COR-L47 (cell line): ENCODE measurements around the gene TBX6.
"Not testable (repeated sequence)": the region's sequence is repeated elsewhere in the genome, so short reads cannot be mapped to it uniquely, and the experiment has no call there.

Experiments
- DNase-seq: peaks from one replicate; lab custom pipeline; 2025; lab: John Stamatoyannopoulos, UW

The TBX6 gene, protein sequence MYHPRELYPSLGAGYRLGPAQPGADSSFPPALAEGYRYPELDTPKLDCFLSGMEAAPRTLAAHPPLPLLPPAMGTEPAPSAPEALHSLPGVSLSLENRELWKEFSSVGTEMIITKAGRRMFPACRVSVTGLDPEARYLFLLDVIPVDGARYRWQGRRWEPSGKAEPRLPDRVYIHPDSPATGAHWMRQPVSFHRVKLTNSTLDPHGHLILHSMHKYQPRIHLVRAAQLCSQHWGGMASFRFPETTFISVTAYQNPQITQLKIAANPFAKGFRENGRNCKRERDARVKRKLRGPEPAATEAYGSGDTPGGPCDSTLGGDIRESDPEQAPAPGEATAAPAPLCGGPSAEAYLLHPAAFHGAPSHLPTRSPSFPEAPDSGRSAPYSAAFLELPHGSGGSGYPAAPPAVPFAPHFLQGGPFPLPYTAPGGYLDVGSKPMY

DNA sequence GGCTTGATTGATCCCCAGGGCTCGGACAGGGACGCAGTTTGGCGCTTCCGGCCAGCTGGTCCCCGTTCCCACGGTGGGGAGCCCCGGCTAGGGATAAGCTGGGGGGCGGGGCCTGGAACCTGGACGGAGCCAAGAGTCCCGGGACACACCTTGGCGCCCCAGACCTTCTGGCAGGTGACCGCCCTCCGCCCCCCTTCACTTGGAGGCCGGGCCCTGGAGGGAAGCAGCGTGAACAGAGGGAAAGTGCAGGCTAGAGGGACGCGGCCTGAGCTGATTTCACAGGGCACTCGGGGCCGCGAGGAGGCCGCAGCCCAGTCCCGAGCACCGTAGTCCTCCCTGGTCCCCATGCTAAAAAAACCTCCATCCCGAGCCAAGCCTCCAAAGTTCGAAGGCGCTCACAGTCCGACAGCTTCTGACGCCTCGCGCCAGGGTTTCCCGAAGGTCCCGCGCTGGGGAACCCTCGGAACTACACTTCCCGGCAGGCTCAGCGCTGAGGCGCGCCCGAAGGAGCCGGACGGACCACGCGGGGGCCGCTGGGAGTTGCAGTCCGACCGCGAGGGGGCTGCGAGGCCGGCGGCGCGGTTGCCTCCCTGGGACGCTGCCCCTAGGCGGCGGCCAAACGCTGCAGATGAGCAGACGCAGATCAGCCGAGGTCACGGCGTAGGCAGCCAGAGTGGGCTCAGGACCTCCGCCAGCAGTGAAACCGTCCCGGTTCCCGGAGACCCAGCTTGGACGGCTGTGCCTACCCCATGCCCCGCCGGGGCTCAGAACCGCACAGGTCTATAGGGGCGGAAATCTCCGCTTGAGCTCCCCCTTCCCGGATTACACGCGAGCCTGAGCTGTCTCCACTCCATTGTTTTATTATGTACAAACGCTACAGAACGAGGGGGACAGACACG lies at the start of gene TBX6:
TSS of gene TBX6 (minus strand) at position 451 of the 899 bp plus-strand sequence. CDS start 731 bp downstream, outside the sequence.
- DNase-seq, result peak; percentile 84

DNA sequence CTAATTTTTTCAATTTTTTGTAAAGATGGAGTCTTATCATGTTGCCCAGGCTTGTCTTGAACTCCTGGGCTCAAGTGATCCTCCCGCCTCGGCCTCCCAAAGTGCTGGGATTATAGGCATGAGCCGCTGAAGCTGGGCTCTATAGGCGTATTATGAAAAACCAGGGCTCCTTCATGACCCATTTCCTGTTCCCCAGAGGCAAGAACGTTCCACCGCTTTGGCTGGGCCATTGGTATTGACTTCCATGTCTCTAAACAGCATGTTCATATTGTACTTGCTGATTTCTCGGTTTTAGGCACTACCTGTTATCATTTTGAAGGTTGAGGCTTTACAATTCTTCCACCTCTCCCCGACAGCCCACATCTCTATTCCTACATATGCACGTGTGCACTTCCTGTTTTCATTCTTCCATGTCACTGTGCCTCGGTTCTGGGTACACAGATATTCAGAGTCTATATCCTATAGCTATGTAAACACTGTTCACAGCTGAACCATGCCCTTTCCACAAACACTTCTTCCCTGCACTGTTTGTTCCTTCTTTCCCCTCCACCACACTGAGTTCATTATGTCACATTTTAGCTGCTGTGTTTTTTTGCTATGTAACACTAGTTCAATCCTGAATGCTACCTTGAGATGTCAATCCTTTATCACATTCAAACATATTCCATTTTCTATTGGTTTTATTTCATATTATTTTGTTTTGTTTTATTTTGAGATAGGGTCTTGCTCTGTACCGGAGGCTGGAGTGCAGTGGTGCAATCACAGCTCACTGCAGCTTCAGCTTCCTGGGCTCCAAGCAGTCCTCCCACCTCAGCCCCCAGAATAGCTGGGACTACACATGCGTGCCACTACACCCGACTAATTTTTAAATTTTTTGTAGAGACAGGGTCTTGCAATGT lies 48.1 kb upstream of the TBX6 start:
- no peak for DNase-seq

DNA sequence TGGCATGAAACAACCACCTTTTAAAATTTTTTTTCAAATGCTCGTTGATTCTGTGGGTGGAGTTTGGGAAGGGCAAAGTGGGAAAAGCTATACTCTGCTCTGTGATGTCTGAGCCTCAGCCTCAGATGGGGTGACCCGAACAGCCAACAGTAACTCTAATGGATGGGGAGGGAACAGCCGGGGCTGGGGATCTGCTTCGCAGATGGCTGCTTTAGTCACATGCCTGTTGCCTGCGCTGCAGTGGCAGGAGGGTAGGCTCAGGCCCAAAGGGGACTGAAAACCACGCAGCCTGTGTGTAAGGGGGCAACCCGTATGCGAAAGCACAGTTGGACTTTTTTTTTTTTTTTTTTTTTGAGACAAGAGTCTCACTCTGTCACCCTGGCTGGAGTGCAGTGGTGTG lies 46.2 kb upstream of the TBX6 start:
- no peak for DNase-seq

DNA sequence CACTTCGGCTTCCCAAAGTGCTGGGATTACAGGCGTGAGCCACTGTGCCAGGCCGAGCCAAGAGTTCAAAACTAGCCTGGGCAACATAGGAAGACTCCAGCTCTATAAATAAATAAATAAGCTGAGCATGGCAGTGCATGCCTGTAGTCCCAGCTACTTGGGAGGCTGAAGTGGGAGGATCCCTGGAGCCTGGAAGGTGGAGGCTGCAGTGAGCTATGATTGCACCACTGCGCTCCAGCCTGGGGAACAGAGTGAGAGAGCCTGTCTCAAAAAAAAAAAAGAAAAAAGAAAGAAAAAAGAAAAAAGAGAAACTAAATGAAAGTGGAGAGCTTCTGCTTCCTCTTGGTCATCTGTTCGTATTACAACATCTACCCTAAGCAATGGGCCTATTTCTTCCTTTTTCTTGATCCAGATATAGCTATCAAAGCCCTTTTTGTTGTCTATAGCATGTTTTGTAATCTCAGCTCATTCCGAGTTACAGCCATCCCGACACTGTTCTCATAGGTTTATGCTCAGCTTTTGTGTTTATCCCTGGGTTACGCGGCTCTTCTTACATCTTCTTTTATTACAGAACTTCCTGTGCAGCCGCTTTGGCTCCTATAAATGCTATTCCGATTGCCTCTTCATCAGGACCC lies 45.4 kb upstream of the TBX6 start:
- no peak for DNase-seq

DNA sequence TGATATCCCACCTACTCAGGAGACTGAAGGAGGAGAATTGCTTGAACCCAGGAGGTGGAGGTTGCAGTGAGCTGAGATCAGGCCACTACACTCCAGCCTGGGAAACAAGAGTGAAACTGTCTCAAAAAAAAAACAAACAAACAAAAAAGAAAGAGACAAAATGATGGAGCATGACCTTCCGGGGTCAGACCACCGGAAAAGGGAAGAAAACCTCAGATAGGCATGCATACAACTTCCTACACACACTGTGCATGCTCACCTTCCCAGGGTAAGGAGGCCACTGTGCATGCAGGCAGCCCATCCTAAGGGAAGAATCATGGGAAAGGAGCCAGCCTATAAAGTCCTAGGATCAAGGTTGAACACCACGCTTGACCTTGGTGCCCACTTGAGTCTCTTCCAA lies 40.9 kb upstream of the TBX6 start:
- no peak for DNase-seq

DNA sequence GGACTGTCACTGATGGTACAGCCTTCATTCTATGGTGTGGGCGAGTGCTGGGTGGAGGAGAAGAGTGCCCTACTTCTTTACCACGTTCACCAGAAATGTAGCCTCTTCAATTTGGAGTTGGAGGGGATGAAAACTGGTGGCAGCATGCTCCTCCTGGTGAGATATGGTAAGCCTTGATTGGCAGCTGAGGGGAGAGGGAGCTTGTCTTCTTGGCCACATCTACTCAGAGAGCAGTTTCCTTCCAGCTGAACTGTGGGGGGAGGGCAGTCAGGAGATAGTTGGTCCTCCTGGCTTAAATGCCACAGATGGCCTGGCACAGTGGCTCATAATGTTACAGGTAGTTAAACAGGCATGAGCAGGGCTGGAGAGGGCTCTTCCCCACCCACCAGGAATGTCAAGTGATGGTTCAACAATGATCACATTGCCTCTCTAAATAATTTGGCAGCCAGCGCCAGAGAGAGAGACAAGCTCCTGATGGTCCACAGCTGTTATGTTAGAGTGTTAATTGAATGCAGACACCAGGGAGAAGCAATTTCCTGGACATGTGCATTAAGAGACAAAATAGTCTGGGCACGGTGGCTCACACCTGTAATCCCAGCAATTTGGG lies 40.2 kb upstream of the TBX6 start:
- DNase-seq, result peak; percentile 5

DNA sequence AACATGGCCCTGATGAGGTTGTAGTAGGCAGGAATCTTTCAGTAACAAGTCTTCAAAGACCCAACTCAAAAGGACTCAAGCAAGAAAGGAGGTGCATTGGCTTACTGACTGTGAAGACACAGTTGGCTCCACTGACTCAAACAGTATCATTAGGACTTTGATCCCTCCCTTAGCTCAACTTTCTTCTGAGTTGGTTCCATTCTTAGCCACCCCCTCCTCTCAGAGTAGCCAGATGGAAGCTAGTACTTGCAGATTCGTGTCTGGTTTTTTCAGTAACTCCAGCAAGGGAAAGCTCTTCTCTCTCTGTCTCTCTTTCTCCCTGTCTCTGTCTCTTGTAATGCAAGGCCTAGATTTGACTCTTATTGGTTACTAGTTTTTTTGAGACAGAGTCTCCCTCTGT lies 36.3 kb upstream of the TBX6 start:
- DNase-seq, result no peak

DNA sequence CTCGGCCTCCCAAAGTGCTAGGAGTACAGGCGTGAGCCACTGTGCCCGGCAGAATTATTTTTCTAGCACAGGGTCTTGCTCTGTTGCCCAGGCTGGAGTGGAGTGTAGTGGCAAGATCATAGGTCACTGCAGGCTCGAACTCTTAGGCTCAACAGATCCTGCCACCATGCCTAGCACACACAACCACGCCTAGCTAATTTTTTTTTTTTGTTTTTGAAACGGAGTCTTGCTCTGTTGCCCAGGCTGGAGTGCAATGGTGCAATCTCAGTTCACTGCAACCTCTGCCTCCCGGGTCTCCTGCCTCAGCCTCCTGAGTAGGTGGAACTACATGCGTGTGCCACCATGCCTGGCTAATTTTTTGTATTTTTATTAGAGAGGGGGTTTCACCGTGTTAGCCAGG lies 34.0 kb upstream of the TBX6 start:
- not testable (repeated sequence) for DNase-seq

DNA sequence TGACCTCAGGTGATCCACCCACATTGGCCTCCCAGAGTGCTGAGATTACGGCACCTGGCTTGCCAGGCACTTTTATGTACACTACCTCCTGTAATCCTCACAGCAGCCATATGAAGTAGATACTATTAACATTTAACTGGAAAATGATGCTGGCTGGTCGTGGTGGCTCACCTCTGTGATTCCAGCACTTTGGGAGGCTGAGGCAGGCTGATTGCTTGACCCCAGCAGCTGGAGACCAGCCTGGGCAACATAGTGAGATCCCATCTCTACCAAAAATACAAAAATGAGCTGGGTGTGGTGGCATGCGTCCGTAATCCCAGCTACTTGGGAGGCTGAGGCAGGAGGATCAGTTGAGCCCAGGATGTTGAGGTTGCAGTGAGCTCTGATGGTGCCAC lies 33.3 kb upstream of the TBX6 start:
- DNase-seq, result no peak

DNA sequence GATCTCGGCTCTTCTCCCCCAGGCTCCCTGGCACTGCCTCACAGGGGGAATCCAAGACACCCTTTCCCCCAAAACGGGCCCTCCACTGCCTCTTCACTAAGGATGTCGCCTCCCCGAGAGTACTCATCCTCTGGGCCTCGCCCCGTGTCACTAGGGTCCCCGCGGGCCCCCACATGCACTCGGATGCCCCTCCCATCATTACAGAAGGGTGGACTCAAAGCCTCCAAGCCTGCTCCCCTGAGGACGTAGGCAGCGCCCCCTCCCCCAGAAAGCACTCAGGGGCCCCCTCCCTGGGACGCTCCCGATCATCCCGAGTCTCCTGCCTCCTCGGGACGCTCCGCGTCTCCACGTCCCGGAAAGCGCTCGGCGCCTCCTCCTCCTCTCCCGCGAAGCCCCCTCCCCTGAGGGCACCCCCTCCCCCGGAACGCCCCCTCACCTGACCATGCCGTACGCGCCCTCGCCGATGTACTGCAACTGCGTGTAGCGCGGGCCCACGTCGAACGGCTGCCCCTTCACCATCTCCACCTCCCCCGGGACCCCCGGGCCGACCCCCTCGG lies 31.0 kb upstream of the TBX6 start:
- DNase-seq, result peak; percentile 50

DNA sequence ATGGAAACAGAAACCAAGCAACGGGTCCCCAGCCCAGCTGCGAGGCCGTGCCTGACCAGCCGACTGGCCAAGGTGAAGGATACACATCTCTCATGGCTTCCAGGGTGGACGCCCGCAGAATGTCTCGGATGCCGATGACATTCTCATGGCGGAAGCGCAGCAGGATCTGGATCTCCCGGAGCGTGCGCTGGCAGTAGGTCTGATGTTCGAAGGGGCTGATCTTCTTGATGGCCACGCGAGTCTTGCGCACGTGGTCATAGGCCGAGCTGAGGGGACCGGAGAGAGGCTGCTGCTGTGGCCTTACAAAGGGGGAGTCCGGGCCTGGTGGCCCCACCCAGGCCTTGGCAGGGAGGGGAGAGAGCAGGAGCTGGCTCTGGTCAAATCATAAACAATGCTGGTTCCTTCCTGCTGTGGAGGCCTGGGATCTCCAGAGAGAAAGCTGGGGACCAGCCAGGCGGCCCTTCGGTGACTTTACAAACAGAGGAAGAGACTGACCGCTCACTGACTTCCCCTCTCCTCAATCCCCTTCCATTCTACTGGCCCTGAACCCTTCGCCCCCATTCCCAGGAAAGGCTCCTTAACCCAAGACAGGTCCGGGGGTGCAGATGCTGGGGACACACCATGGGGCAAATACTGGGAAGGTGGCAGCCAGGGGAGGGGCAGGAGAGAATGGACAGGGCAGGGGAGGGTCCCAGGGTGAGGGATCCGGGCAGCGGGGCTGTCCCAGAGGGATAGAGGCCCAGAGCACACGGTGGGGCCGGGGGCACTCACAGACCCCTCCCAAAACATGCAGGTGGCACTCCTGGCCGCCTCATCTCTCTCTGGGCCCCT lies 30.2 kb upstream of the TBX6 start:
- no peak for DNase-seq

DNA sequence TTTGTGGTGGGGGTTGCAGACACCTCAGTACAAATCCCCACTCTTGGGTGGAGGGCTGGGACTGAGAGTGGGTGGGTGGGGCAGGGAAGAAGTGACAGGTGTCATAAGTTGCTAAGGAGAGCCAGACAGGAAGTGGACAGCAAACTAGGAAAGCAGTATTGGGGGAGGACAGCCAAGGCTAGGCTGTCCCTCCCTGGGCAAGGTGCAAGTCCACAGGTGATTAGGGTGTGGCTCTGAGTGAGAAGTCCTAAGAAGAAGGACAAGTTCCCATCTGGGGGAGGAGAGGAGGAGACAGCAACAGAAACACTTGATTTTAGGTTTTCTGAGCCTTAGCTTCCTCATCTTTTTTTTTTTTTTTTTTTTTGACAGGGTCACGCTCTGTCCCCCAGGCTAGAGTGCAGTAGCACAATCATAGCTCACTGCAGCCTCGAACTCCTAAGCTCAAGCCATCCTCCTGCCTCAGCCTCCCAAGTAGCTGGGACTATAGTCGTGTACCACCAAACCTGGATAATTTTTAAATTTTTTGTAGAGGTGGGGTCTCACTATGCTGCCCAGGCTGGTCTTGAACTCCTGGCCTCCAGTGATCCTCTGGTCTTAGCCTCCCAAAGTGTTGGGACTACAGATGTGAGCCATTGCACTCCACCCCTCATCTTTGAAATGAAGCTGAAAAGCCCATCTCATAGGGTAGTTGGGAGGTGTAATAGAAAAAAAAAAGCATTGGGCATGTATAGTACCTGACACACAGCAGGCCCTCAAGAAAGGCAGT lies 28.8 kb upstream of the TBX6 start:
- DNase-seq, result no peak

DNA sequence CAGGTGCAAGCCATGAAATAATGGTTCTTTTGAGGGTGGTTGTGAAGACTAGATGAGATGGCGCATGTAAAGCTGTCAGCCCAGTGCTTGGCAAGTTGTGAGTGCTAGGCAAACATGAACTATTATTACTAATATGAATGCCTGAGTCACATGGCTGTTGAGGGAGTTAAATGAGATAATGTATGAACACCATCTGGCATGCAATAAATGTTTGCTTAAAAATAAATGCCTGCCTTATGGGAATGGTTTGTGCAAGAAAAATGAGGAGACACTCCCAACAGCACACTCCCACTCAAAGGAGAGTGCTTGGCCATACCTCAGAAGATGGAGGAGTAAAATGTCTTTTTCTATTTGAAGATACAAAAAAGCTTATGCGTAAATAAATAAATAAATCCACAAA lies 27.7 kb upstream of the TBX6 start:
- DNase-seq, result no peak

DNA sequence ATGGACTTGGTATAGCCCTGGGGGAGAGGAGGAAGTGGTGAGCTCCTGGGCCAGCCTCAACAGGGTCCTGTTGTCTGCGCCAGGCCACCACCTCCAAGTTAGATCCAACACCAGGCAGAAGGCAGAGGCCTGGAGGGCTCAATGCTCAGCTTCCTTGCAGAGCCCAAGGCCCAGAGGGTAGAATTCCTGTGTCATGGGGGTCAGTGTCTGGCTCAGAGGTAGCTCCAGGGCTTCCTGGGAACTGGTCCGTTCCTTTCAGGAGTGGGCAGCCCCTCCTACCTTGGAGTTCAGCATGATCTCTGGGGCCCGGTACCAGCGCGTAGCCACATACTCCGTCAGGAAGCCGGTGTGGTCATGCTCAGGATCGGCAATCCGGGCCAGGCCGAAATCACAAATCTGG lies 26.0 kb upstream of the TBX6 start:
- DNase-seq, result no peak

DNA sequence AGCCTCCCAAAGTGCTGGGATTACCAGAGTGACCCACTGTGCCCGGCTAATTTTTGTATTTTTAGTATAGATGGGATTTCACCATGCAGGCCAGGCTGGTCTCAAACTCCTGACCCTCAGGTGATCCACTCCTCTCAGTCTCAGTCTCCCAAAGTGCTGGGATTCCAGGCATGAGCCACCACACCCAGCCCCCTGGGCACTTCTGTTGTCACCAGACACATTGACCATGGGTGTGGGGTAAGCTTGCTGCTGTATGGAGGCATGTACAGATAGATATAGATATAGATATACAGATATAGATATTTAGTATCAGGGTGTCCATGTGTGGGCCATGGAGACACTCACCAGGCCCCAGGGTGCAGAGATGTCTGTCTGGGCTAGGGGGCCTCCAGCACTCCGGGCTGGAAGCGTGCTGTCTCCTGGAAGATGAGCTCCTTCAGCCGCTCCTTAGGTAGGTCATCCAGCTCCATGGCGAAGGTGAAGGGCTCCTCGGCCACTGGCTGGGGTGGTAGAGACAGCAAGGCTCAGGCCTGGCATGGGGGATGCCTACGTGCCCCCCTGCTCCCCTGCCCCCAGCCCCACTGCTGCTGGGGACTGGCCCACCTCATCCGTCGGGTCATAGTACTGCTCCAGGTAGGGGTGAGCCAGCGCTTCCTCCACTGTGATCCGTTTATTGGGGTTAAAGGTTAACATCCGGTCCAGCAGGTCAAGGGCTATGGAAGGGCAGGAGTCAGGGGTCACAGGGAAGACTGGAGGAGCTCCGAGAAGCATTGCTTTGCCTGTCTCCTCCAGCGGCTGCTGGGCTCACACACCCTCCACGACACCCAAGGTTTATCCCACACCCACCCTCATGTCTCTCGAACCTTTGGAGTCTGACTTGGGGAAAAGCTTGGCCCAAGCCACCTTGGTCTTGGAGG lies 24.8 kb upstream of the TBX6 start:
- DNase-seq, result no peak

DNA sequence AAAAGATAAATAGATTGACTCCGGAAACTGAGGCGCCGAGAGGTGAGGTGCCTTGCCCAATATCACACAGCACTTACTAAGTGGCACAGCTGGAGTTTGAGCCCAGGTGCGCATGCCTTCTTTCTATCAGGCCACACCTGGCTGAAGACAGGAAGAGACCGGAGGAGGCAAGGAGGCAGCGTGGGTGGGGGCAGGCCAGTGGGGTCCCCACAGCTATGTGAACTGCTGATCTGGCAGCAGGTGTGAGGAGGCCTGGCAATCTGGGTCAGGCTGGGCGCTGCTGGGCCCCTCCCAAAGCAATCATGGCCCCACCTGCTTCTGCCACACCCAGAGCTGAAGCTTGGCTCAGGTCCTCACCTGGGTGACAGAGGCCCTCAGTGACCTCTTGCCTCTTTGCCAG lies 23.5 kb upstream of the TBX6 start:
- no peak for DNase-seq

DNA sequence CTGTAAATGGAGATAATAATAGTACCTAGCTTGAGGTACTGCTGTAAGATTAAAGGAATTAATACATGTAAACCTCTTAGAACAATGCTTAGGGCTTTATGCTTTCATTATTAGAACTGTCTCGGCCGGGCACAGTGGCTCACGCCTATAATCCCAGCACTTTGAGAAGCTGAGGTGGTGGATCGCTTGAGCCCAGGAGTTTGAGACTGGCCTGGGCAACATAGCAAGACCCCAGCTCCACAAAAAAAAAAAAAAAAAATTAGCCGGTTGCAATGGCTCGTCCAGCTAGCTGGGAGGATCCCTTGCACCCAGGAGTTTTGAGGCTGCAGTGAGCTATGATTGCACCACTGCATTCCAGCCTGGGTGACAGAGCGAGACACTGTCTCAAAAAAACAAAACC lies 23.1 kb upstream of the TBX6 start:
- DNase-seq, result not testable (repeated sequence)

DNA sequence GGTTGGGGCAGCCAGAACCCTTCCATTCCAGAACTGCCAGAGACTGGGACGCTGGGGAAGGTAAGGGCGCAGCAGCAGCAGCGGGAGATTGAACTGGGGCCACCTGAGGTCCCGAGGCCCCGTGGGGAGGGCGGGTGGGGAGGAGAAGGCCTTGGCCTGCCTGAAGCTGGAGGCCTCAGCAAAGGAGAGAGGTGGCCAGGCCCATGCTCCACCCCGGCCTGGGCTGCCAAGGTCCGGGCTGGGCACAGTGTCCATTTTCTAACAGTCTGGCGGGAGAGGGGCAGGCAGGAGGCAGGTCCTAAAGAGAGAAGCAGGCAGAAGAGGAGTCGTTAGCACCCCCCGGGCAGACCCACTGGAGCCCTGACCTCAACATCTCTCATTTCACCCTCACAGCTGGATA lies 22.7 kb upstream of the TBX6 start:
- no peak for DNase-seq
